CD4-positive, alpha-beta T cell treated with Interferon alpha-2 for 1 hour (primary cell): Measurements from ENCODE around the gene ARHGDIA.

Experiments used
- DNase-seq, 2 donors: peaks; one replicate each; pipeline ENCODE4 v3.0.0-alpha.2; 2020 to 2022

Gene ARHGDIA

GRCh38 chr17:81885869-81886548 is 14.9 kb upstream of the ARHGDIA start:
- DNase-seq = no peak

- DNase-seq = no peak
Measured at GRCh38 chr17:81885454-81885853, 14.3 kb upstream of the ARHGDIA start.

DNA sequence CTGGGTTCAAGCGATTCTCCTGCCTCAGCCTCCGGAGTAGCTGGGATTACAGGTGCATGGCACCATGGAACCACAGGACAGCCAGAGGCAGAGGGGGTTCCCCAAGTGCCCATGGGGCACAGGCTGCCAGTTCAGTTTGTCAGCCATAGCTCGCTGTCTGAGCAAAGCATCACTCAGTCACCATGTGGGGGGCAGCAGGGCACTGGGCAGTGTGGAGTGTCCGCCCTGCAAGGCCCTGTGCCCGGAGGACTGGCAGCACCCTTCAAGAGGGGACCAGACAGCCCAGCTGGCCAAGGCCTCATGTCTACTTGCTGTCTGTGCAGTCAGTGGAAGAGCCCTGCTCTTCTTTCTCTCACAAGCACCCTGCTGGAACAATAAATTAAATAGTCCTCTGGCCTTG is 13.8 kb upstream of the ARHGDIA start:
- DNase-seq = no peak

- no peak for DNase-seq
Measured at GRCh38 chr17:81884520-81884919, 13.4 kb upstream of the ARHGDIA start.

DNA sequence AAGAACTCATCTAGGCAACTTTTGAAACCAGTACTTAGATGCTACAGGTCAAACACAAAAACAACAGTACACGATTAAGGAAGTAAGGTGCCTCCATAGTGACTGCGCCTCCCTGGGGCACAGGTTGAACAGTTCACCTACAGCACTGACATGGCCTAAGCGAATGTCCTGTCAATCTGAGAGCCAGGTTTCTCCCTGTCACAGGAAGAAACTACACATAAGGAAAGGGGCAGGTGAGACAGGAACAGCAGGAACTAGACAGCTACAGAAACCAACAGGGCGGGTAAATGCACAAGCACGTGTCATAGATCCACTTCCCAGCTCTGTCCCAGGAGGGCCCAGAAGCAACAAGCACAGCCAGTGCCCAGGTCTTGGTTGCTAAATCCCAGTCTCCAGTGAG is 8.0 kb upstream of the ARHGDIA start:
- no peak for DNase-seq

DNA sequence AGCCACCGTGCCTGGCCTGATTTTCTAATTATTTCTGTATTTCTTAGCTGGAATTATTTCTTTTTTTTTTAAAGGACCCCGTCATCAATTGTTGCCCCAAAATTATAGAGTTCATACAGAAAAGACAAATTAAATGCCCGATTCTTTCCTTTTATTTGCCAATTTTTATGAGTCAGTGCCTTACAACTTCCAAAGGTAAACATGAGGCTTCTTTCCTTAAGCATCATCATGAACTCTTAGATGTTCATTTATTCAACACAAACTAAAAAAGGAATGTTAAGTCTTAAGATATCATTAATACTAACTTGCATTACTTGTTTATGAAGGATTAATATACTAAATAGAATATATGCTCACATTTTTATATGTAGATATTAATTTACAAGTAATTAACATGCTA is 7.2 kb upstream of the ARHGDIA start:
- DNase-seq = no peak

GRCh38 chr17:81877569-81877968 is 6.4 kb upstream of the ARHGDIA start:
- DNase-seq = no peak

- peak; percentile 95 to 96 for DNase-seq
Measured at GRCh38 chr17:81871387-81872230, 472 bp upstream of the ARHGDIA start.

GRCh38 chr17:81870131-81870980 is 781 bp downstream of the ARHGDIA start:
- peak in 1 of 2 donors; percentile 54 for DNase-seq

DNA sequence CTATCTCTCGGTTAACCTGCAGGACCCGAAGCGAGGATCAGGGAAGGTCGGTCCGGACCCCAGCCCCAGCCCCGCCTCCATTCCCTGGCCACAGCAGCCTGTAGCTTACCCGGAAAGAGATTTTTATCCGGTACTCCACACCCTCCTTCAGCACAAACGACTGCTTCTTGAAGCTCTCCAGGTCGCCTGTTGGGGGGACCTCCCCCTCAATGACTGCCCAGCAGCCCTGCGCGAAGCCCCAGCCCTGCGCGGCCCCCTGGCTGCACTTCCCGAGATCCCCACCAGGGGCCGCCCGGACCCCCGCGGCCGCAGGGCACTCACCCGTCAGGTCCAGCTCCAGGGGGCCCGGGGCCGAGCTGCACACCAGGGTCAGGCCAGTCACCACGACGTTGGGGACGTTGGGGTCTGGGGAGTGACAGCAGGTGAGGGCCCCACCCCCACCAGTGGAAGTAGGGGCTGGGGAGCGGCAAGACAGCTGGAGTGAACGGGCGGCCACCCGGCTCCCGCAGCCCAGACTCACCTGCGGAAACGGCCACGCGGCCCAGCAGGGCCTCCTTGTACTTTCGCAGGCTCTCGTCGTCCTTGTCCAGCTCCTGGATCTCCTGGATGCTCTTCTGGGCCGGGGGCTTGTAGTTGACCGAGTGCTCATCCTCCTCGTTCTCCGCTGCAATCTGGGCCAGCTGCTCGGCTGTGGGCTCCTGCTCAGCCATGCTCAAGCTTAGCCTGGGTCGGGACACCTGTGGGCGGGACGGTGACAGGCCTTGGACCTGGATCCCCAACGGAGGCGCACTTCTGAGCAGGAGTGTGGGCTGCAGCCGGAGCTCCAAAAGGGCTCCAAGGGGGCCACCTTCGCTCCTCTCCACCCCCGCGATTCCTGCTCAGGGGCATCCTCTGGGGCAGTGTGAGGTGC is 1.7 kb downstream of the ARHGDIA start:
- DNase-seq = peak in 1 of 2 donors; percentile 40

DNA sequence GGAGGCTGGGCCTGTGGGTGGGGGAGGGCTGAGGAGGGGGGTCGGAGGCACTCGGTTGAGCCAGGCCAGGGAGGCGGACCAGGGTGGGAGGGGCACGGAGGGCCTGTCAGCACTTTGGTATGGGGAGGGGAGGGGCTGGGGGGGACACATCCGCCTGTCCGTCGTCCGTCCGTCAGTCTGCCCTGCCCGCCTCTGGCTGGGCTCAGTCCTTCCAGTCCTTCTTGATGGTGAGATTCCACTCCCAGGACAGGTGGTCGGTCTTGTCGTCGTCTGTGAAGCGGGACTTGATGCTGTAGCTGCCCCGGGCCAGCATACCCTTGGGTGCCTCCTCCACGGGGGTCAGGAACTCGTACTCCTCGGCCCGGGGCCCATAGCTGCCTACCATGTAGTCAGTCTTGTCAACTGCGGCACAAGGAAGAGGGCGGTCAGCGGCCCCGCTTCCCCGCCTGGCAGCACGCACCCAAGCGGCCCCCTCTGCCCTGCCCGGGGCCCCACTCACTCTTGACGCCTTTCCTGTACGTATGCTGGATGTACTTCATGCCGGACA is 2.4 kb downstream of the ARHGDIA start:
- DNase-seq = no peak

DNA sequence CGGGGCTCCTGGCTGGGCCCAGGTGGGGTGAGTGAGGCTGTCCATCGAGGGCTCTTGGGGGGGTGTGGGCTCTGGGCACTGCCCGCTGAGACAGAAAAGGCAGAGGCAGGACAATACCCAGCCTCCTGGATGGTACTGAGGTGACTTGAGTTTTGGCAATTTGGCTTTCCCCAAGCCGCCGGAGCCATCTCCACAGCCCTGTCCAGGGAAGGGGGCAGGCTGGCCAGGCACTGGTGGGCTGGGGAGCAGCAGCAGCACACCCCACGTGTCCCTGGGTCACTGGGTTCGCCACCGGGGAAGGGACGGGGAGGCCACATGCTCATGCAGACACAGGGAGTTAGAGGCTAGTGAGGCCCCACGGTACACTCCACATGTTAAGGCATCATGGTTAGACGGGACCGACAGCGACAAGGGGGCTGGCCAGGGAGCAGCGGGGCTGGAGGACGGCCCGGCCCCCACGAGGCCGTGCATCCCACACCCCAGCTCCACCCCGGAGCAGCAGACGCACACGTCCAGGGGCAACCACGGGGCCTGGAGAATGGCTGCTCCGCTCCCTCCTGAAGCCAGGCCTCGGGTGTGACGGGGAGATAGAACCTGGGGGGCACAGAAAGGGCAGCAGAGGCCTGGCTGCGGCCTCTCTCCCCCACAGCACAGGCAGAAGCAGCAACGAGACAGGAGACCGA is 3.0 kb downstream of the ARHGDIA start:
- no peak for DNase-seq

GRCh38 chr17:81867170-81867990 is 3.8 kb downstream of the ARHGDIA start:
- DNase-seq = peak in 1 of 2 donors; percentile 43

GRCh38 chr17:81866440-81867169 is 4.5 kb downstream of the ARHGDIA start:
- peak in 1 of 2 donors; percentile 24 for DNase-seq

GRCh38 chr17:81865733-81866439 is 5.3 kb downstream of the ARHGDIA start:
- DNase-seq = peak in 1 of 2 donors; percentile 14

- DNase-seq = no peak
Measured at GRCh38 chr17:81865358-81865732, 5.8 kb downstream of the ARHGDIA start.

DNA sequence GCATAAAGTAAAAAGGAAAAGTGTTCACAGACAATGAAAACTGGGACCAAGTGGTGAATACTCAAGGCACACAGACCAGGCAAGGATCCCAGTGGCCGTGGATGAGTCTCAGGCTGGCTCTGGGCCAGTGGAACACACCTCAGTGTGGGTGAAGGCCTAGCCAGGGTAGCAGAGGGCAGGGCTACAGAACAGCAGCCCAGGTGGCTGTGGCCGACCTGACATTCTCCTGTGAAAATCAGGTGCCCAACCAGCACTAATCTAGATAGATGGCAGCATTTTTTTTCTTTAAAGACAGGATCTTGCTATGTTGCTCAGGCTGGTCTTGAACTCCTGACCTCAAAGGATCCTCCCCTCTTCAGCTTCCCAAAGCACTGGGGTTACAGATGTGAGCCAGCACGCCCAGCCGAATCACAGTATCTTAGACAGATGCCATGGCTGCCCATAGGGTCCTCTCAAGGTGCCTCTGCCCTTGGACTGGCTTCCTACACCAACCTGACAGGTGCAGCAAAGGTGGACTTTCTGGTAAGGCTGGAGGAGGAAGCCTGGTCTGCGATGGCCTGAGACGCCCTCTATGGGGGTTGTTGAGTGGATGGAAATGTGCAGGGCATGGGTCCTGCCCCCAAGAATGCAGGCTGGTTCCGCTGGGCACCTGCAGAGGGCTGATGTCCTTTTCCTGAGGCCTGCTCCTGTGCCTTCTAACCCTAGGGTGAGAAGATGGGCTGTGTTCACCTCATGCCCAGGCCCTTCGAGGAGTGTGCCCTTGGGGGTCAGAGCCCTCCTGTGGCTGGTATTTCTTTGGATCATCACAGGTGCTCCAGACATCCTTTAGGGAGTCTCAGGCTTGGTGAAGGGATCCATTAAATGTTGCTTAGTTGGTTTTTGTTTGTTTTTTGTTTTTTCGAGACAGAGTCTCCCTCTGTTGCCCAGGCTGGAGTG is 7.0 kb downstream of the ARHGDIA start:
- no peak for DNase-seq
